NCI-H1105 treated with DMSO at 0.1 percent for 48 hours (cell line): ENCODE data around the gene GRK7.
"Not testable (repeated sequence)": the region's sequence is repeated elsewhere in the genome, so short reads cannot be mapped to it uniquely, and the experiment has no call there.

Source experiments
- DNase-seq: peaks from one replicate; lab custom pipeline; 2025; lab: John Stamatoyannopoulos, UW

Gene GRK7

GRCh38 chr3:141796081-141796888 lies 33.1 kb downstream of the GRK7 start:
- no peak for DNase-seq

DNA sequence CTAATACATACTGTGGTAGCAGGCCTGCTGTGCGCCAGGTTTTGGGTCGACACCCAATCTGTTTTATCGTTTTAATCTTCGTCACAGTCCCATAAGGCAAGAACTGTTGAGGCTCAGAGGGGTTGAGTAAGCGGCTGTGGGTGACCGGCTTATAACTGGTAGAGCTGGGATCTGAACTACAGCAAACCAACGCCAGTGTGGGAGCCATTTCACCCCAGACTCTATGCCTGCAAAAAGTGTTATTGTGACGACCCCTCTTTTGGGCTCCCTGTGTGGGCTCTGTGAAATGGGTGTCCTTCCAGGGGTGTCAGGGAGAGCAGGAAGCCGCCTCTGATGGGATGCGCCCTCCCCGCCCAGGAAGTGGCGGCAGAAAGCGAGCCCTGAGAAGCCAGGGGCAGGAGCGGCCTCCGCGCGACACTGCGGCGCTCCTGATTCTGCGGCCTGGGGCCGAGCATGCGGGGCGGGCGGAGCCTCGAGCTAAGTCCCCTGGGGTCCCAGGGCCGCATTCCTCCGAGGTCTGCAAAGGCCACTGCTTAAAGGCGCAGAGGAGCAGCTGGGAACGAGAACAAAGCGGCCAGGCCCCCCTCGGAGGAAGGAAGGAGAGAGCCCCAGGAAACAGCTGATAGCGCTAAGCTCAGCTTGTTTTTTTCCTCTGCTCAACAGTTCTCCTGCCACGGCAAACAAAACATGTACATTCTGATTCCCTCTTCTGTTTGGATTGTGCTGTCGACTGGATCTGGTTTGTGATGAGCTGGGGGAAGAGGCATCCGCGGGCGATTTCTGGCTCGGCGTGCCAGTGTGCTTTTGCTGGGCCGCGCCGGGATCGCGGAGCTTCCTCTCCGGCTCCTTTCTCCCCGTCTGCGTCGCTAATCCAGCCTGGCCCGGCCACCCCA lies 33.9 kb downstream of the GRK7 start:
- DNase-seq = no peak

- no peak for DNase-seq
Observed at GRCh38 chr3:141797819-141798447, 34.7 kb downstream of the GRK7 start.

- no peak for DNase-seq
Observed at GRCh38 chr3:141798448-141798845, 35.2 kb downstream of the GRK7 start.

- no peak for DNase-seq
Observed at GRCh38 chr3:141802316-141803077, 39.3 kb downstream of the GRK7 start.

DNA sequence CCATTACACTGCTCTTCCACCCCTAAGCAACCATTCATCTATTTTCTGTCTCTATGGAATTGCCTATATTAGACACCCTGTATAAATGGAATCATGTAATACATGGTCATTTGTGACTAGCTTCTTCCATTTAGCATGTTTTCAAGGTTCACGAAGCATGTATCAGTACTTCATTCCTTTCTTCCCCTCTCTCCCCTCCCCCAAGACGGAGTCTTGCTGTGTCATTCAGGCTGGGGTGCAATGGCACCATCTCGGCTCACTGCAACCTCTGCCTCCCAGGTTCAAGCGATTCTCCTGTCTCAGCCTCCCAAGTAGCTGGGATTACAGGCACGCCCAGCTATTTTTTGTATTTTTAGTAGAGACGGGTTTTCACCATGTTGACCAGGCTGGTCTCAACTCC lies 40.3 kb downstream of the GRK7 start:
- not testable (repeated sequence) for DNase-seq

DNA sequence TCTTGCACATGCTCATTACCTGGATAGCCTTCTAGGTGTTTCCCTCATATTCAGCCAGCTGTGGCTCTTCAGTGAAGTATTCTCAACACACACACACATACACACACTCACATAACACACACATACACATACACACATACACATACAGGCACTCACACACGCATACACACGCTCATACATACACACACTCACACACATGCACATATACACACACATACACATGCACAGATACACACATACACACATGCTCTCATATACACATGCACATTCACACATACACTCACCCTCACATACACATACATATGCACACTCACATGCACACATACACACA lies 41.2 kb downstream of the GRK7 start:
- DNase-seq = no peak

GRCh38 chr3:141804778-141805639 lies 41.8 kb downstream of the GRK7 start:
- DNase-seq = no peak

- DNase-seq = no peak
Observed at GRCh38 chr3:141807277-141808033, 44.2 kb downstream of the GRK7 start.

DNA sequence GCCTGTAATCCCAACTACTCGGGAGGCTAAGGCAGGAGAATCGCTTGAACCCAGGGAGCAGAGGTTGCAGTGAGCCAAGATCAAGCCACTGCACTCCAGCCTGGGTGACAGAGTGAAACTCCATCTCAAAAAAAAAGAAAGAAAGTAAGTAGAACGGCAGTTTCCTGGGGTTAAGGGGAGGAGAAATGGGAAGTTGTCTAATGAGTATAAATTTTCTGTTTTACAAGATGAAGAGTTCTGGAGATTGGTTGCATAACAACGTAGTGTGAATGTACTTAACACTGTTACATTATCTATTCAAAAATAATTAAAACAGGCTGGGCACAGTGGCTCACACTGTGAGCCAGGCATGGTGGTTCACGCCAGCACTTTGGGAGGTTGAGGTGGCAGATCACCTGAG lies 45.4 kb downstream of the GRK7 start:
- no peak for DNase-seq

DNA sequence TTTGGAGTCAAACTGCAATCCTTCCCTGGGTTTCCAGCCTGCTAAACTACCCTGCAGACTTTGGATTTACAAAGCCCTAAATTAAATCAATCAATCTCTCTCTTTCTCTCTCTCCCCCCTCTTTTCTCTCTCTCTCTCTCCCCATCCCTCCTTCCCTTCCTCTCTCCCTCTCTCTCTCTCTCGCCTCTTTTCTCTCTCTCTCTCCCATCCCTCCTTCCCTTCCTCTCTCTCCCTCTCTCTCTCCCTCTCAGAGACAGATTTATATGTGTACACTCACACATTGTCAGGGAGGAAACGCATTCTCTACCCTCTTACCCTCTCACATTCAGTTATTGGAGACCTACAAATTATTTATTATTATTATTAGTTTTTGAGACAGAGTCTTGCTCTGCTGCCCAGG lies 47.0 kb downstream of the GRK7 start:
- no peak for DNase-seq

DNA sequence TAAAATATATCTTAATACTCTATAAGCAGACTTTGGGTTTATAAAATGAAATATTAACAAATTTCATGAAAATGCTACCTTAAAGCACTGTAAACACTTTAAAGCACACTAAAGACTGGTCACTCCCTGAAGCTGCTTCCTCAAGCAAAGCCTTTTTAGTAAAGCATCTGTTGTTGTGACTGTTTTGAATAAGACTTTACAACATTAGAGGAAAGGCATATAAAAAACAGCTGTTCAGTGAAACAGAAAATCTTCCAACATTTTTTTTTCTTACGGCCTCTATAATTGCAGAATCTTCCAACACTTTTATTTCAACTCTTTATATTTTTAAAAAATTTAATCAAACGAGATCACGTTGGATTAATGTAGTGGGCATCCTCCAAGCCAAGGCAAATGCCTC lies 48.1 kb downstream of the GRK7 start:
- no peak for DNase-seq

- DNase-seq = no peak
Observed at GRCh38 chr3:141812084-141812483, 48.9 kb downstream of the GRK7 start.

GRCh38 chr3:141812586-141812985 lies 49.4 kb downstream of the GRK7 start:
- no peak for DNase-seq
